Effector memory CD8-positive, alpha-beta T cell (primary cell): Measurements from ENCODE around the gene NFS1.
"Not testable (repeated sequence)": the region's sequence is repeated elsewhere in the genome, so short reads cannot be mapped to it uniquely, and the experiment has no call there.

Experiments
- ATAC-seq: fragments of 150-1000 bp; cut with Tn5 transposase; replicated peaks from 2 replicates; pipeline ENCODE4 v1.10.0; 2021; ENCODE audit warnings: mild to moderate bottlenecking, moderate library complexity
- DNase-seq, 3 experiments: peaks; one replicate each; pipeline ENCODE4 v3.0.0; 2021
- H3K27ac Mint-ChIP-seq, 2 donors: one replicate each; pipeline ENCODE4 v1.8.0; 2022; ENCODE audit warnings: mild to moderate bottlenecking in 2 of 2, mixed read lengths in 2 of 2, moderate library complexity in 2 of 2
- H3K27me3 Mint-ChIP-seq, 2 donors: one replicate each; pipeline ENCODE4 v1.8.0; 2022; ENCODE audit warnings: mixed read lengths in 2 of 2
- H3K36me3 Mint-ChIP-seq: one replicate; pipeline ENCODE4 v1.8.0; 2022; ENCODE audit warnings: mild to moderate bottlenecking, moderate library complexity, mixed read lengths; ENCODE audit not compliant: insufficient read depth
- H3K4me1 Mint-ChIP-seq, 2 donors: one replicate each; pipeline ENCODE4 v1.8.0; 2022; ENCODE audit warnings: low read depth in 2 of 2, mixed read lengths in 2 of 2
- H3K4me3 Mint-ChIP-seq, 2 donors: one replicate each; pipeline ENCODE4 v1.8.0; 2022; ENCODE audit warnings: mild to moderate bottlenecking in 2 of 2, mixed read lengths in 2 of 2, moderate library complexity in 2 of 2
- H3K9me3 Mint-ChIP-seq, 2 donors: one replicate each; pipeline ENCODE4 v1.8.0; 2022; ENCODE audit warnings: mixed read lengths in 2 of 2

NFS1 gene

GRCh38 chr20:35721621-35722020 lies 22.5 kb upstream of the NFS1 start:
- no peak for DNase-seq
- H3K27ac Mint-ChIP-seq, result peak overlapping the region; percentile 35 to 63
- ATAC-seq, result no peak
- no peaks in the 10 kb centered on the region for H3K27me3 Mint-ChIP-seq
- peaks cover 25 to 48% of the 10 kb centered on the region in 2 donors for H3K4me1 Mint-ChIP-seq
- H3K36me3 Mint-ChIP-seq, result peaks cover 100% of the 10 kb centered on the region
- H3K4me3 Mint-ChIP-seq, result peak overlapping the region in 1 of 2 donors; percentile 45
- H3K9me3 Mint-ChIP-seq, result no peaks in the 10 kb centered on the region

- no peaks in the 10 kb centered on the region for H3K9me3 Mint-ChIP-seq
- DNase-seq (no peak), ATAC-seq (no peak)
- peaks cover 100% of the 10 kb centered on the region for H3K36me3 Mint-ChIP-seq
- H3K27ac Mint-ChIP-seq, result peak overlapping the region; percentile 77 to 83
- H3K4me3 Mint-ChIP-seq, result peak overlapping the region in 1 of 2 donors; percentile 45
- no peaks in the 10 kb centered on the region for H3K27me3 Mint-ChIP-seq
- H3K4me1 Mint-ChIP-seq, result peaks cover 24 to 47% of the 10 kb centered on the region in 2 donors
Observed at GRCh38 chr20:35721219-35721618, 22.1 kb upstream of the NFS1 start.

DNA sequence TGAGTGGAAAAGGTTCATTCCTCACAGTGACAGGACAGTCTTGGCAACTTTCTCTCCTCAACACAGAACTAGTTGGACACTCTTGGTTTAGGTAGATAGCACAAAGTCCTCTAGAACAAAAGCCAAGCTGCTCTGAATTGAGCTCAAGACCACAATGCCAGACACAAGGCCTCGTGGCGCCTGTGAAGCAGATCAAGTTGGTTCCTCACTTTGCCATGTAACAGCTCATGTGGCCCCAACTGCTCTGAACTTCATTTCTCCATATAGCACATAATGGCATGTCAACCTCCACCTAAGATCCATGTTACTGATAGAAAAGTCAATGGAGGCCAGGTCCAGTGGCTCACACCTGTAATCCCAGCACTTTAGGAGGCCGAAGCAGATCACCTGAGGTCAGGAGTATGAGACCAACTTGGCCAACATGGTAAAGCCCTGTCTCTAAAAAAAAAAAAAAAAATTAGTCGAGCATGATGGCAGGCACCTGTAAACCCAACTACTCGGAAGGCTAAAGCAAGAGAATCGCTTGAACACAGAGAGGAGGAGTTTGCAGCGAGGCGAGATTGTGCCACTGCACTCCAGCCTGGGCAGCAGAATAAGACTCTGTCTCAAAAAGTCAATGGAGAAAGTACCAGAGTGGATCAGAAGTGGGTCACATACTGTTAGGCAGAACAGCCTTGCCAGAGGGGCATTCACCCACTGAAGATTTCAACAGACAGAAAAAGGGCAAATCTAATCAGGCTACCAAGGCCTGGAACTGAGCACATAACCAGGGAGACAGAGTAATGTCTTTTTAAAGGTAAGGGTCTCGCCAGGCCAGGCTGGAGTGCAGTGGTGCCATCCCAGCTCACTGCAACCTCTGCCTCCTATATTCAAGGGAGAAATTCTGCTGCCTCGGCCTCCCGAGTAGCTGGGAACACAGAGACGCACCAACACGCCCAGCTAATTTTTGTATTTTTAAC lies 21.3 kb upstream of the NFS1 start:
- peaks cover 100% of the 10 kb centered on the region for H3K36me3 Mint-ChIP-seq
- peaks cover 24 to 52% of the 10 kb centered on the region in 2 donors for H3K4me1 Mint-ChIP-seq
- H3K9me3 Mint-ChIP-seq, result no peaks in the 10 kb centered on the region
- H3K4me3 Mint-ChIP-seq, result peak overlapping the region; percentile 29 to 41
- no peak for ATAC-seq
- DNase-seq, result no peak
- H3K27ac Mint-ChIP-seq, result peak overlapping the region; percentile 77 to 83
- no peaks in the 10 kb centered on the region for H3K27me3 Mint-ChIP-seq

DNA sequence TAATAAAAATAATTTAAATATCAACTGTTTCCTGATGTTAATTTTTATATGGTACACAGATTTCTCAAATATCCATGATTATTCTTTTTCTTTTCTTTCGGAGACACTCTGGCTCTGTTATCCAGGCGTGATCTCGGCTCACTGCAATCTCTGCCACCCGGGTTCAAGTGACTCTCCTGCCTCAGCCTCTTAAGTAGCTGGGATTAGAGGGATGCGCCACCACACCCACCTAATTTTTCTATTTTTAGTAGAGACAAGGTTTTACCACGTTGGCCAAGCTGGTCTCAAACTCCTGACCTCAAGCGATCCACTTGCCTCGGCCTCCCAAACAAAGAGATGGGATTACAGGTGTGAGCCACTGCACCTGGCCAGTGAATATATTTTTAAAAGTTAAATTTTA lies 20.6 kb upstream of the NFS1 start:
- Mint-ChIP-seq H3K9me3 (no peaks in the 10 kb centered on the region), H3K27ac (peak overlapping the region; percentile 77 to 83), H3K36me3 (peaks cover 100% of the 10 kb centered on the region), H3K4me3 (peak overlapping the region in 1 of 2 donors; percentile 29), H3K27me3 (no peaks in the 10 kb centered on the region), H3K4me1 (peaks cover 24 to 49% of the 10 kb centered on the region in 2 donors)
- no peak for ATAC-seq
- DNase-seq, result no peak

GRCh38 chr20:35718972-35719635 lies 20.0 kb upstream of the NFS1 start:
- Mint-ChIP-seq H3K4me1 (peaks cover 22 to 54% of the 10 kb centered on the region in 2 donors), H3K27ac (peak overlapping the region; percentile 72 to 83), H3K4me3 (no peak overlapping the region), H3K36me3 (peaks cover 100% of the 10 kb centered on the region), H3K27me3 (no peaks in the 10 kb centered on the region), H3K9me3 (no peaks in the 10 kb centered on the region)
- no peak for ATAC-seq
- DNase-seq, result no peak

GRCh38 chr20:35718321-35718720 lies 19.2 kb upstream of the NFS1 start:
- not testable (repeated sequence) for ATAC-seq, DNase-seq, H3K9me3 Mint-ChIP-seq, H3K27me3 Mint-ChIP-seq
- peaks cover 24 to 55% of the 10 kb centered on the region in 2 donors for H3K4me1 Mint-ChIP-seq
- peak overlapping the region in 1 of 2 donors; percentile 44 for H3K4me3 Mint-ChIP-seq
- H3K36me3 Mint-ChIP-seq, result peaks cover 100% of the 10 kb centered on the region
- H3K27ac Mint-ChIP-seq, result peak overlapping the region; percentile 72 to 83

DNA sequence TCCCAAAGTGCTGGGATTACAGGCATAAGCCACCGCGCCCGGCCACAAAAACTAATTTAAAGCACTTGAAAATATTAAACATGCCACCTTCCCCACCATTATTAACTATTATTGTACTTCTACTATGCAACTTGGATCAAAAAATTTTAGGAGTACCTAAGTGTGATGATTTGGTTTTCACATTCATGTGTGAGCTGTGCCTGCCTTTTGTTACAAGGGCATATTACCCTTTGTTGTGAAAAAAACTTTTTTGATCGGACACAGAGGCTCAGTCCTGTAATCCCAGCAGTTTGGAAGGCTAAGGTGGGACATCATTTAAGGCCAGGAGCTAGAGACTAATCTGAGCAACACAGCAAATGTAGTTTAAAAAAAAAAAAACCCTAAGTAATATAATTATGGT lies 17.2 kb upstream of the NFS1 start:
- H3K27ac Mint-ChIP-seq, result no peak overlapping the region
- H3K9me3 Mint-ChIP-seq, result no peaks in the 10 kb centered on the region
- no peaks in the 10 kb centered on the region for H3K27me3 Mint-ChIP-seq
- H3K36me3 Mint-ChIP-seq, result peaks cover 100% of the 10 kb centered on the region
- DNase-seq, result no peak
- no peak overlapping the region for H3K4me3 Mint-ChIP-seq
- peaks cover 24 to 51% of the 10 kb centered on the region in 2 donors for H3K4me1 Mint-ChIP-seq
- no peak for ATAC-seq

- ATAC-seq, result no peak
- H3K4me1 Mint-ChIP-seq, result peaks cover 30 to 55% of the 10 kb centered on the region in 2 donors
- peaks cover 100% of the 10 kb centered on the region for H3K36me3 Mint-ChIP-seq
Observed at GRCh38 chr20:35715652-35716051, 16.5 kb upstream of the NFS1 start.

DNA sequence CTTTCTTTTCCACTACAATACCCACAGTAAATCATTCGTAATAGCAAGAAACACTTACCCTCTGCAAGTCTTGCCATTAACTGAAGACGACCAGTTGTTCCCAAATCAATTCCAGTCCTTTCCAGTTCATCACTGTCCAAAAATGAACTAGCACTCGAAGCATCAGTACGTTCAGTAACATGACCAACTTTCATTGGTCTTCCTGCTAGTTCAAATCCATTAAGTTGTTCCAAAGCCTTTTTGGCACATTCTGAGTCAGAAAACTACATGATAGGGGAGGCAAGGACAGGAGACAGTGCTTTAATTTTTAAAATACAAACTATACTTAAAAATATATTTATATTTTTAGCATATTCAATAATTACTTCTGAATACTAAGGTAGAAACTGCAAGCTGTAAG lies 15.0 kb upstream of the NFS1 start:
- Mint-ChIP-seq H3K27ac (no peak overlapping the region), H3K27me3 (no peaks in the 10 kb centered on the region), H3K4me3 (peak overlapping the region in 1 of 2 donors; percentile 11), H3K36me3 (peaks cover 100% of the 10 kb centered on the region), H3K9me3 (no peaks in the 10 kb centered on the region), H3K4me1 (peaks cover 34 to 58% of the 10 kb centered on the region in 2 donors)
- ATAC-seq, result no peak
- DNase-seq, result no peak

More at GRCh38 chr20:35715652-35716051, 16.5 kb upstream of the NFS1 start:
- no peaks in the 10 kb centered on the region for H3K9me3 Mint-ChIP-seq
- DNase-seq, result no peak
- peak overlapping the region in 1 of 2 donors; percentile 74 for H3K27ac Mint-ChIP-seq
- no peak overlapping the region for H3K4me3 Mint-ChIP-seq
- H3K27me3 Mint-ChIP-seq, result no peaks in the 10 kb centered on the region

GRCh38 chr20:35713120-35713519 lies 14.0 kb upstream of the NFS1 start:
- Mint-ChIP-seq H3K4me3 (peak overlapping the region; percentile 8 to 14), H3K27ac (peak overlapping the region in 1 of 2 donors; percentile 53), H3K36me3 (peaks cover 100% of the 10 kb centered on the region), H3K4me1 (peaks cover 34 to 59% of the 10 kb centered on the region in 2 donors)
- DNase-seq, ATAC-seq, H3K9me3 Mint-ChIP-seq, H3K27me3 Mint-ChIP-seq: not testable (repeated sequence)

DNA sequence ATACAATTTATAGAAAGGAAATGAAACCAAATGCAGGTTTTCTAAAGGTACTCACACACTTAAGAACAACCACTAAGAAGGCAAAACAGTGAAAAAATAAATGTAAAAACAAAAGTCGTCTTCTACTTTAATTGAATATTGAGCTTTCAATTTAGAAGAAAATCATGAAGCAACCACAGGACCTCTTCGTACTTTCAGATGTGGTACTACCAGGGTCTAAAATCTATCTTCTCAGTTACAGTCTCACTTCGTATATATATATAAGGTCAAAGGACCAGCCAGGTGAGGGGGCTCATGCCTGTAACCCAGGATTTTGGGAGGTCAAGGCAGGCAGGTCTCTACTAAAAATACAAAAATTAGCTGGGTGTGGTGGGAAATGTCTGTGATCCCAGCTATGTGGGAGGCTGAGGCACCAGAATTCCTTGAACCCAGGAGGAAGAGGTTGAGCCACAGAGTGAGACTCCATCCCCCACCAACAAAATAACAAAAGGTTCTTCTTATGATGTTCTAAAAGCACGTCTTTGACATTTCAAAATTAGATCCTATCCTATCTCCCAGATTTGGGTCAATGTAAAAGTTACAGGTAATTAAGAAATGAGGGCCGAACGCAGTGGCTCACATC lies 12.5 kb upstream of the NFS1 start:
- ATAC-seq (no peak), DNase-seq (no peak)
- H3K27me3 Mint-ChIP-seq, result no peaks in the 10 kb centered on the region
- peaks cover 30 to 48% of the 10 kb centered on the region in 2 donors for H3K4me1 Mint-ChIP-seq
- no peaks in the 10 kb centered on the region for H3K9me3 Mint-ChIP-seq
- H3K27ac Mint-ChIP-seq, result peak overlapping the region; percentile 52 to 77
- H3K4me3 Mint-ChIP-seq, result peak overlapping the region; percentile 57 to 62
- peaks cover 98% of the 10 kb centered on the region for H3K36me3 Mint-ChIP-seq

- Mint-ChIP-seq H3K27me3 (no peaks in the 10 kb centered on the region), H3K4me3 (peak overlapping the region; percentile 57 to 62), H3K27ac (peak overlapping the region; percentile 77 to 81), H3K9me3 (no peaks in the 10 kb centered on the region), H3K36me3 (peaks cover 98% of the 10 kb centered on the region), H3K4me1 (peaks cover 30 to 51% of the 10 kb centered on the region in 2 donors)
- no peak for ATAC-seq
- DNase-seq, result no peak
Observed at GRCh38 chr20:35710884-35711587, 11.9 kb upstream of the NFS1 start.

DNA sequence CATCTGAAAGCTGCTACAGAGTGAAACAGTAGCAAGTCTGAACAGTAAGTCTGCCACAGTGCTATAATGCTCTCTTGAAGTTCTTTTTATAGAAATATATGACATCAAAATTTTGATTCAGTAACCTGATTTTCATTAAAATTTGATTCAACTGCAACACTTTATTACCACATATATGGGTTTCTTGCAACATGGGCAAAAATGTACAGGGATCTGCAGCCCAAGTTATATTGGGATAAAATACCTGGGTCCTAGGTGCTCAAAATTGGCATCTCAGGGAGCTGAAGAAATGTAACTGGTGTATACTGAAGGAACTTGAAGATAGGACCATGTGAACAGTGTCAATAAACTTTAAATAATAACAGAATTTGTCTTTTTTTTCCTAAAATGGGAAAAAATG lies 10.9 kb upstream of the NFS1 start:
- no peak for DNase-seq
- peak overlapping the region in 1 of 2 donors; percentile 81 for H3K27ac Mint-ChIP-seq
- H3K36me3 Mint-ChIP-seq, result peaks cover 98% of the 10 kb centered on the region
- H3K4me1 Mint-ChIP-seq, result peaks cover 24 to 46% of the 10 kb centered on the region in 2 donors
- H3K9me3 Mint-ChIP-seq, result no peaks in the 10 kb centered on the region
- H3K4me3 Mint-ChIP-seq, result no peak overlapping the region
- ATAC-seq, result no peak
- H3K27me3 Mint-ChIP-seq, result no peaks in the 10 kb centered on the region
